Measurements from ENCODE around the gene BMP7.

DNA sequence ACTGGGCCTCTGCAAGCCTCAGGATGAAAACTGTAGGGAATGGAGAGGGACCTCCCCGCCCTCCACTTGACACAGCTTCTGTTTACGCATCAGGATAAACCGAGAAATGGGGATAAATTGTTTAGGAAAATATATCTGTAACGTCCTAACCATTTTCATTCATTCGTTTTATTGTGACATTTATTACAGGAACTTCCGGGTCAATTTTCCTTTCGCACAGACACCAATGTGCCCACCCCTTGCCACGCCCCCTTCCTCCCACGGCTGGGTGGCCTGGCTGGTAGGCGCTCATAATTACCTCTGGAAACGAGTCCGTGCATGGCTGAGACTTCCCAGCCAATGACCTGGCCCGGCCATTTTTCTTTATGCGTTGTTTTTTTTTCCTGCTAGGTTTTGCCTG is 96.1 kb downstream of the BMP7 start:
- TF ChIP-seq POLR2A (IDR thresholded peaks at IDR 0.05; ENCODE audit: low read depth, low read length) (no peak), MYC (IDR thresholded peaks at IDR 0.05; ENCODE audit: low read depth, low read length) (no peak)
- TF ChIP-seq, protein P1, sequence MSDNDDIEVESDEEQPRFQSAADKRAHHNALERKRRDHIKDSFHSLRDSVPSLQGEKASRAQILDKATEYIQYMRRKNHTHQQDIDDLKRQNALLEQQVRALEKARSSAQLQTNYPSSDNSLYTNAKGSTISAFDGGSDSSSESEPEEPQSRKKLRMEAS (IDR thresholded peaks at IDR 0.05; ENCODE audit: insufficient read depth, insufficient read length): no peak
- TF ChIP-seq, protein P2, sequence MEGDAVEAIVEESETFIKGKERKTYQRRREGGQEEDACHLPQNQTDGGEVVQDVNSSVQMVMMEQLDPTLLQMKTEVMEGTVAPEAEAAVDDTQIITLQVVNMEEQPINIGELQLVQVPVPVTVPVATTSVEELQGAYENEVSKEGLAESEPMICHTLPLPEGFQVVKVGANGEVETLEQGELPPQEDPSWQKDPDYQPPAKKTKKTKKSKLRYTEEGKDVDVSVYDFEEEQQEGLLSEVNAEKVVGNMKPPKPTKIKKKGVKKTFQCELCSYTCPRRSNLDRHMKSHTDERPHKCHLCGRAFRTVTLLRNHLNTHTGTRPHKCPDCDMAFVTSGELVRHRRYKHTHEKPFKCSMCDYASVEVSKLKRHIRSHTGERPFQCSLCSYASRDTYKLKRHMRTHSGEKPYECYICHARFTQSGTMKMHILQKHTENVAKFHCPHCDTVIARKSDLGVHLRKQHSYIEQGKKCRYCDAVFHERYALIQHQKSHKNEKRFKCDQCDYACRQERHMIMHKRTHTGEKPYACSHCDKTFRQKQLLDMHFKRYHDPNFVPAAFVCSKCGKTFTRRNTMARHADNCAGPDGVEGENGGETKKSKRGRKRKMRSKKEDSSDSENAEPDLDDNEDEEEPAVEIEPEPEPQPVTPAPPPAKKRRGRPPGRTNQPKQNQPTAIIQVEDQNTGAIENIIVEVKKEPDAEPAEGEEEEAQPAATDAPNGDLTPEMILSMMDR (IDR thresholded peaks at IDR 0.05; ENCODE audit: extremely low read depth in 1 of 2, insufficient read depth in 1 of 2, low read depth in 1 of 2, low read length in 2 of 2): no peak

All from endothelial cell of umbilical vein (primary cell).